K562 (cell line): ENCODE data around the gene TTC13. TPM values are rescaled to one million over a fixed set of nuclear protein-coding genes. Genes with fewer than 3 reads are reported as not detected.
"Not testable (repeated sequence)": the region's sequence is repeated elsewhere in the genome, so short reads cannot be mapped to it uniquely, and the experiment has no call there.

Source experiments
- C11orf30 ChIP-seq: fragments of 450-650 bp; IDR thresholded peaks from 2 replicates; pipeline ENCODE4 v1.6.1; 2016; ENCODE audit warnings: low read depth, mild to moderate bottlenecking
- CTBP1 ChIP-seq: fragments of 450-650 bp; IDR thresholded peaks from 2 replicates; pipeline ENCODE4 v1.6.1; 2016; ENCODE audit warnings: borderline replicate concordance
- ELF4 ChIP-seq: fragments of 450-650 bp; formaldehyde crosslinking; IDR thresholded peaks from 2 replicates; pipeline ENCODE4 v1.4.0; 2022; ENCODE audit warnings: missing genetic modification characterization
- ESRRB ChIP-seq: fragments of 250-450 bp; sonication (Bioruptor Pico); IDR thresholded peaks from 2 replicates; pipeline ENCODE4 v1.5.0; 2020; ENCODE audit warnings: mild to moderate bottlenecking, moderate library complexity, borderline replicate concordance
- ETV1 ChIP-seq: fragments of 450-650 bp; conservative IDR thresholded peaks from 2 replicates; pipeline ENCODE4 v1.6.1; 2016; ENCODE audit warnings: missing genetic modification characterization, control low read depth, low read depth, missing compliant biosample characterization
- HDAC2 ChIP-seq: fragments of 450-650 bp; IDR thresholded peaks from 2 replicates; pipeline ENCODE4 v1.6.1; 2016; ENCODE audit warnings: mild to moderate bottlenecking
- HOMEZ ChIP-seq: fragments of 250-450 bp; sonication (Bioruptor Pico); IDR thresholded peaks from 2 replicates; pipeline ENCODE4 v1.4.0; 2020; ENCODE audit warnings: mild to moderate bottlenecking, moderate library complexity
- LCOR ChIP-seq: sonication (generic); formaldehyde crosslinking; IDR thresholded peaks from 2 replicates; pipeline ENCODE4 v1.8.0; 2022; ENCODE audit warnings: mild to moderate bottlenecking, missing genetic modification reagents
- MNT ChIP-seq, 2 experiments: fragments of 450-650 bp; conservative IDR thresholded peaks; 2 replicates each; pipeline ENCODE4 v1.6.1; 2017; ENCODE audit warnings: mild to moderate bottlenecking in 2 of 2, moderate library complexity in 2 of 2
- MTA2 ChIP-seq: fragments of 450-650 bp; IDR thresholded peaks from 2 replicates; pipeline ENCODE4 v1.6.1; 2016; ENCODE audit warnings: low read depth
- MYBL2 ChIP-seq, 2 experiments: fragments of 450-650 bp in 1 of 2; sonication (generic) in 1 of 2; formaldehyde crosslinking in 1 of 2; IDR thresholded peaks; 2 replicates each; pipeline versions ENCODE4 v1.6.1 to v1.8.1; 2017 to 2022; ENCODE audit warnings: borderline replicate concordance in 1 of 2, inconsistent platforms in 1 of 2, low read depth in 1 of 2, mild to moderate bottlenecking in 1 of 2, missing genetic modification reagents in 1 of 2, moderate library complexity in 1 of 2
- NCOR1 ChIP-seq: fragments of 450-650 bp; IDR thresholded peaks from 2 replicates; pipeline ENCODE4 v1.6.1; 2016; ENCODE audit warnings: mild to moderate bottlenecking, moderate library complexity
- RB1 ChIP-seq: fragments of 450-650 bp; IDR thresholded peaks from 2 replicates; pipeline ENCODE4 v1.6.1; 2017; ENCODE audit warnings: low read depth, mild to moderate bottlenecking
- SOX6 ChIP-seq: fragments of 450-650 bp; IDR thresholded peaks from 2 replicates; pipeline ENCODE4 v1.6.1; 2014; ENCODE audit warnings: mild to moderate bottlenecking
- TEAD1 ChIP-seq, 2 experiments: fragments of 450-650 bp in 1 of 2; sonication (generic) in 1 of 2; formaldehyde crosslinking; IDR thresholded peaks; 2 replicates each; pipeline versions ENCODE4 v1.4.0 to v1.8.0; 2020 to 2022; ENCODE audit warnings: mild to moderate bottlenecking in 2 of 2, missing genetic modification reagents in 1 of 2
- TFE3 ChIP-seq: fragments of 450-650 bp; formaldehyde crosslinking; IDR thresholded peaks from 2 replicates; pipeline ENCODE4 v1.4.0; 2020; ENCODE audit warnings: mild to moderate bottlenecking, mixed read lengths
- ZEB2 ChIP-seq: fragments of 450-650 bp; IDR thresholded peaks from 2 replicates; pipeline ENCODE4 v1.6.1; 2016
- ZNF584 ChIP-seq: fragments of 200-800 bp; sonication (Bioruptor generic); IDR thresholded peaks from 2 replicates; pipeline ENCODE4 v1.6.1; 2016; ENCODE audit warnings: low read depth, mild to moderate bottlenecking, missing genetic modification characterization, missing compliant biosample characterization
- polyA plus RNA-seq, 8 experiments: library from polyadenylated mRNA; depleted of rRNA in 4 of 8; stranded (reverse) in 5 of 8; unstranded in 3 of 8; fragments of >200 nt; fragmentation: Nextera tagmentation in 2 of 8; fragmentation: Illumina TruSeq in 1 of 8; extraction: Ambion mirVana in 2 of 8; extraction: Trizol in 1 of 8; gene quantifications; 2 replicates each; pipeline versions ENCODE4 v1.2.1 to v1.2.3, GENCODE V29; 2011 to 2014; ENCODE audit warnings: inconsistent platforms in 1 of 8, missing spikeins in 1 of 8
- total RNA-seq, 7 experiments: library from RNA; depleted of rRNA in 6 of 7; stranded (reverse); fragments of >200 nt in 6 of 7; fragmentation: Illumina TruSeq in 2 of 7; extraction: Trizol in 2 of 7; gene quantifications; 2 replicates each; pipeline versions ENCODE4 v1.2.1 to v1.2.3, GENCODE V29; 2011 to 2021; ENCODE audit warnings: low replicate concordance in 1 of 7

TTC13 gene
- total and polyA plus RNA-seq, 9 of the 15 experiments (the other 6 are each of a cell fraction or from before 2014, with no cell fraction given) = 1.7 to 13.8 (median 9.6) TPM

GRCh38 chr1:230984622-230985515, 6.2 kb upstream of the TTC13 start (continued):
- peak in 1 of 2 experiments; percentile 57; a peak in 1 of 4 replicates for TF ChIP-seq MNT (conservative IDR thresholded peaks at IDR 0.05)
- peak; percentile 70 for TF ChIP-seq TFE3
- TF ChIP-seq ELF4 (CRISPR knock-in tag) = peak; percentile 46; the same call in 1 of the 2 replicates
- TF ChIP-seq ETV1 (tag) = peak; percentile 7; the same call in 1 of the 2 replicates
- peak; percentile 28; the same call in 1 of the 2 replicates for TF ChIP-seq RB1
- 0 out of 2 replicates have a peak, but pooled peaks have one; percentile 64 for TF ChIP-seq ESRRB (CRISPR knock-in tag)
- TF ChIP-seq HOMEZ (CRISPR knock-in tag) = 0 out of 2 replicates have a peak, but pooled peaks have one; percentile 20
- TF ChIP-seq HDAC2 = peak; percentile 70; the same call in 1 of the 2 replicates
- TF ChIP-seq TEAD1 (CRISPR knock-in tag; IDR thresholded peaks at IDR 0.05) = peak in 1 of 2 experiments; percentile 69; a peak in 1 of 4 replicates
- TF ChIP-seq SOX6 = peak; percentile 95
- peak; percentile 73 for TF ChIP-seq C11orf30
- peak; percentile 52; the same call in 1 of the 2 replicates for TF ChIP-seq MYBL2 (IDR thresholded peaks at IDR 0.05; ENCODE audit: low read depth)
- not testable (repeated sequence) for TF ChIP-seq MYBL2 (CRISPR knock-in tag; IDR thresholded peaks at IDR 0.05; ENCODE audit: borderline replicate concordance)
- peak; percentile 60; the same call in 1 of the 2 replicates for TF ChIP-seq LCOR (CRISPR knock-in tag)
- 0 out of 2 replicates have a peak, but pooled peaks have one; percentile 39 for TF ChIP-seq ZNF584
- TF ChIP-seq NCOR1 = peak; percentile 85
- peak; percentile 46 for TF ChIP-seq MTA2
- TF ChIP-seq ZEB2 = 0 out of 2 replicates have a peak, but pooled peaks have one; percentile 15
- peak; percentile 28; the same call in 1 of the 2 replicates for TF ChIP-seq CTBP1
- TF ChIP-seq, all 486 proteins: peak for 107; not testable (repeated sequence) for 379
